Measurements from ENCODE around the gene VKORC1.

Gene VKORC1

GRCh38 chr16:31134091-31134571 is 39.5 kb upstream of the VKORC1 start:
- TF ChIP-seq FOXA1 (IDR thresholded peaks at IDR 0.05) = no peak
- TF ChIP-seq CTBP1 (IDR thresholded peaks at IDR 0.05; ENCODE audit: borderline replicate concordance) = no peak
- no peak for TF ChIP-seq ARNT (IDR thresholded peaks at IDR 0.05)
- TF ChIP-seq BHLHE40 (IDR thresholded peaks at IDR 0.05; ENCODE audit: borderline replicate concordance) = no peak
- no peak for TF ChIP-seq PKNOX1 (IDR thresholded peaks at IDR 0.05)
- TF ChIP-seq FOXK2 (IDR thresholded peaks at IDR 0.05) = no peak
- TF ChIP-seq TARDBP (IDR thresholded peaks at IDR 0.05) = no peak
- TF ChIP-seq L3MBTL2 (conservative IDR thresholded peaks at IDR 0.05) = no peak
- TF ChIP-seq FOXM1 (IDR thresholded peaks at IDR 0.05; ENCODE audit: borderline replicate concordance) = no peak
- no peak for TF ChIP-seq NFRKB (IDR thresholded peaks at IDR 0.05)
- no peak for TF ChIP-seq ELF4 (IDR thresholded peaks at IDR 0.05)
- TF ChIP-seq HDGF (IDR thresholded peaks at IDR 0.05; ENCODE audit: borderline replicate concordance) = no peak
- no peak for TF ChIP-seq ZNF384 (IDR thresholded peaks at IDR 0.05)
- no peak for TF ChIP-seq SP1 (IDR thresholded peaks at IDR 0.05)
- TF ChIP-seq SUZ12 (IDR thresholded peaks at IDR 0.05) = no peak
- TF ChIP-seq LEF1 (IDR thresholded peaks at IDR 0.05; ENCODE audit: borderline replicate concordance) = no peak
- no peak for DNase-seq (ENCODE audit: extremely low spot score)
- POLR2A ChIA-PET = interaction anchor here (2.0 to 6.9 kb wide), 2 partner anchors 17 to 45 kb away, joined by 5 to 38 read pairs; partner anchors contain the start of genes FUS and KAT8
- CTCF ChIA-PET = no interaction called here

DNA sequence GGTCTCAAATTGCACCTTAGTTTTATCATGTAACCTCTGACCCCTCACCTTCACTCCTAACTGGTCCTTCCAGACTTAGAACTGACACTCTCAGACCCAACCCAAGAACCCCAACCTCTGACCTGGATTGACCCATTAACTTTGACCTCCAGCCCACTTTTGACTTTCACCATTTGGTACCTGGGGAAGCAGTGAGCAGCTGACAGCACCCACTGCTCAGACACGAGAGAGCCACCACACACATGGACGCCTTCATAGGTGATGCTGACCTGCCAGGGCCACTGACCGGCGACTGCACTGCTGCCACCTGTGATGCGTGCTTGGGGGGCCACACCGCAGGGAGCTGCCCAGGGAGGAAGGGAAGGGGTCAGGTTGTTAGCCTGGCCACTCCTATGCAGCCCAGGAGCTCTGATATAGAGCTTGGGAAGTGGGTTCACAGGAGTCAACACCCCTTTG is 38.5 kb upstream of the VKORC1 start:
- no peak for DNase-seq (ENCODE audit: extremely low spot score)
- no peak for TF ChIP-seq CTBP1 (IDR thresholded peaks at IDR 0.05; ENCODE audit: borderline replicate concordance)
- CTCF ChIA-PET = no interaction called here
- POLR2A ChIA-PET = interaction anchor here (6.9 kb wide), 1 partner anchor 16 kb away, joined by 38 read pairs; the partner anchor contains the start of gene KAT8

DNA sequence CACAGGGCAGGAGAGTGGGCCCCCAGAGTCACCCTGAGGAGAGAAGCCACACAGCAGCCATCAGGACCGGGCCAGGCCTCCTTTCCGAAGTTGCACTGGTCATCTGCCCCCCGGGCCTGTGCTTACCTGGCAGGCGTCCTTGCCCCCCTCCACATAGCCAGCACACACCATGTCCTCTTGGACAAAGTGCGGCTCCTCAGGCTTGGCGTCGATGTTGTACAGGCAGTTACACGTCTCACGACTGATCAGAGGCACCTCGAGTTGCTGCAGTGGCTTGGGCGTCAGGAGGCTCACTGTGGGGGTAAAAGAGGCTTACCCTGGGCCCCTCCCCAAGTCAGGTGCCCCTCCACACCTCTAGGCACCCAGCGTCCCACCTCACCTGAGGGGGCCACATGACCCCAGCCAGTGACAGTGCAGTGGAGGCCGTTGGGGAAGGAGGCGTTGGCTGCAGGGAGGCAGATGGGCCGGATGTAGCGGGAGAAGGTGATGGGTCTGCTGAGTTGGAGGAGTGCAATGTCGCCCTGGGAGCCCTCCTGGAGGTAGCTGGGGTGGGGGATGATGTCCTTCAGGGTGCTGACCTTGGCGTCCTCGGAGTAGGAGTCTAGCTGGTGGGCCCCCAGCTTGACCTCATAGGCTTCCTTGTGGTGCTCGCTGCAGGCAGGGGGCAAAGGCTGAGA is 37.8 kb upstream of the VKORC1 start:
- CTCF ChIA-PET = no interaction called here
- no peak for DNase-seq (ENCODE audit: extremely low spot score)
- POLR2A ChIA-PET = interaction anchor here (6.9 kb wide), 1 partner anchor 15 kb away, joined by 38 read pairs; the partner anchor contains the start of gene KAT8
- no peak for TF ChIP-seq BHLHE40 (IDR thresholded peaks at IDR 0.05; ENCODE audit: borderline replicate concordance)
- no peak for TF ChIP-seq NFRKB (IDR thresholded peaks at IDR 0.05)
- no peak for TF ChIP-seq FOXM1 (IDR thresholded peaks at IDR 0.05; ENCODE audit: borderline replicate concordance)
- no peak for TF ChIP-seq ELF4 (IDR thresholded peaks at IDR 0.05)
- TF ChIP-seq LEF1 (IDR thresholded peaks at IDR 0.05; ENCODE audit: borderline replicate concordance) = no peak
- no peak for TF ChIP-seq ARNT (IDR thresholded peaks at IDR 0.05)
- no peak for TF ChIP-seq TARDBP (IDR thresholded peaks at IDR 0.05)
- no peak for TF ChIP-seq FOXA1 (IDR thresholded peaks at IDR 0.05)
- no peak for TF ChIP-seq L3MBTL2 (conservative IDR thresholded peaks at IDR 0.05)
- no peak for TF ChIP-seq ZNF384 (IDR thresholded peaks at IDR 0.05)
- no peak for TF ChIP-seq CTBP1 (IDR thresholded peaks at IDR 0.05; ENCODE audit: borderline replicate concordance)

DNA sequence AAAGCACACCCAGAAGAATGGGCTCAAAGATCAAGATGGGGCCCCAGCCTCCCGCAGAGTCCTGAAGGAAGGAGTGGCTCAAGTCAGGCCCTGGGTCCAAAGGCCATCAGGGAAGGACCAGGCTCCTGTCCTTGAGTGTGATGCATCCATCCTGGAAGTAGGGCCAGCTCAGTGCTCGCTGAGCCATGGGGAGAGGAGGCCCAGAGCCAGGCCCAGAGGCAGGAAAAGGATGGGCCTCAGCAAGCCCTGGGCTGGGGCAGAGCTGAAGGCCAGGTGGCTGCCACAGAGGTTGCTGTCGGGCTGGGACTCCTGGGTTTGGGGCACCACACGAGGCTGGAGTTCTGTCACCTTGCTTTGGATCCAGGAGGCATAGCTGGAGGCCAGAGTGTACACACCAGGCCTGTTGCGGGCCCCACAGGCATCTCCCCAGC is 37.3 kb upstream of the VKORC1 start:
- TF ChIP-seq TARDBP (IDR thresholded peaks at IDR 0.05) = no peak
- no peak for TF ChIP-seq FOXA1 (IDR thresholded peaks at IDR 0.05)
- TF ChIP-seq ARNT (IDR thresholded peaks at IDR 0.05) = no peak
- no peak for TF ChIP-seq NFRKB (IDR thresholded peaks at IDR 0.05)
- TF ChIP-seq FOXK2 (IDR thresholded peaks at IDR 0.05) = no peak
- no peak for TF ChIP-seq L3MBTL2 (conservative IDR thresholded peaks at IDR 0.05)
- TF ChIP-seq CTBP1 (IDR thresholded peaks at IDR 0.05; ENCODE audit: borderline replicate concordance) = no peak
- TF ChIP-seq SUZ12 (IDR thresholded peaks at IDR 0.05) = no peak
- no peak for TF ChIP-seq HDGF (IDR thresholded peaks at IDR 0.05; ENCODE audit: borderline replicate concordance)
- no peak for TF ChIP-seq ELF4 (IDR thresholded peaks at IDR 0.05)
- TF ChIP-seq BHLHE40 (IDR thresholded peaks at IDR 0.05; ENCODE audit: borderline replicate concordance) = no peak
- TF ChIP-seq ZNF384 (IDR thresholded peaks at IDR 0.05) = no peak
- TF ChIP-seq SP1 (IDR thresholded peaks at IDR 0.05) = no peak
- TF ChIP-seq PKNOX1 (IDR thresholded peaks at IDR 0.05) = no peak
- TF ChIP-seq LEF1 (IDR thresholded peaks at IDR 0.05; ENCODE audit: borderline replicate concordance) = no peak
- ChIA-PET CTCF (no interaction called here), POLR2A (interaction anchor here (0.6 to 6.9 kb wide), 4 partner anchors 10 to 48 kb away, joined by 3 to 38 read pairs (median 4); partner anchors contain the start of genes FUS and KAT8)
- no peak for DNase-seq (ENCODE audit: extremely low spot score)

DNA sequence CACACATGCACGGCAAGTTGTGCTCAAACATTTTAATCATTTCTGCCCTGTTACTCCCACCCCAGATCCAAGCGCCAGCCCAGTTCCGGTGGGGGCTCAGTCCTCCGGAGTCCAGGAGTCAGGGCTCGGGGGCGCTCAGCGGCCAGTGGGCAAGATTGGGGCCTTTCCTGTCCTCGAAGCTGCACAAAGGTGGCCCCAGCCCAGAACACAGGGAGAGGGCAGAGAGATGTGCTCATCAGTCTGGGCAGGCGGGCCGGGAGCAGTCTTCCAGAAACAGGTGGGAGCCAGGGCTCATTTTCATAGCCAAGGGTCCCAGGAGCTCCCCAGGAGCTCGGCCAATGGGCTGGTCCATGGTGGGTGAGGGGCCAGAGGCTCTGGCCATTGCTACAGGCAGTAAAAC is 36.8 kb upstream of the VKORC1 start:
- TF ChIP-seq PKNOX1 (IDR thresholded peaks at IDR 0.05) (no peak), SP1 (IDR thresholded peaks at IDR 0.05) (no peak), FOXA1 (IDR thresholded peaks at IDR 0.05) (no peak), ZNF384 (IDR thresholded peaks at IDR 0.05) (no peak), SUZ12 (IDR thresholded peaks at IDR 0.05) (no peak), ARNT (IDR thresholded peaks at IDR 0.05) (no peak), BHLHE40 (IDR thresholded peaks at IDR 0.05; ENCODE audit: borderline replicate concordance) (no peak), CTBP1 (IDR thresholded peaks at IDR 0.05; ENCODE audit: borderline replicate concordance) (no peak), FOXM1 (IDR thresholded peaks at IDR 0.05; ENCODE audit: borderline replicate concordance) (no peak), HDGF (IDR thresholded peaks at IDR 0.05; ENCODE audit: borderline replicate concordance) (no peak), NFRKB (IDR thresholded peaks at IDR 0.05) (no peak), TARDBP (IDR thresholded peaks at IDR 0.05) (no peak), L3MBTL2 (conservative IDR thresholded peaks at IDR 0.05) (no peak), FOXK2 (IDR thresholded peaks at IDR 0.05) (no peak)
- POLR2A ChIA-PET = interaction anchor here (0.6 to 6.9 kb wide), 4 partner anchors 10 to 48 kb away, joined by 3 to 38 read pairs (median 4); partner anchors contain the start of genes FUS and KAT8
- DNase-seq (ENCODE audit: extremely low spot score) = no peak
- CTCF ChIA-PET = no interaction called here
